CD4-positive, alpha-beta T cell treated with Interleukin-12 subunit alpha and Interleukin-12 subunit beta, for 1 hour (primary cell): Measurements from ENCODE around the gene RPL29.

Experiments used
- DNase-seq: peaks from one replicate; pipeline ENCODE4 v3.0.0-alpha.2; 2020

RPL29 gene

DNA sequence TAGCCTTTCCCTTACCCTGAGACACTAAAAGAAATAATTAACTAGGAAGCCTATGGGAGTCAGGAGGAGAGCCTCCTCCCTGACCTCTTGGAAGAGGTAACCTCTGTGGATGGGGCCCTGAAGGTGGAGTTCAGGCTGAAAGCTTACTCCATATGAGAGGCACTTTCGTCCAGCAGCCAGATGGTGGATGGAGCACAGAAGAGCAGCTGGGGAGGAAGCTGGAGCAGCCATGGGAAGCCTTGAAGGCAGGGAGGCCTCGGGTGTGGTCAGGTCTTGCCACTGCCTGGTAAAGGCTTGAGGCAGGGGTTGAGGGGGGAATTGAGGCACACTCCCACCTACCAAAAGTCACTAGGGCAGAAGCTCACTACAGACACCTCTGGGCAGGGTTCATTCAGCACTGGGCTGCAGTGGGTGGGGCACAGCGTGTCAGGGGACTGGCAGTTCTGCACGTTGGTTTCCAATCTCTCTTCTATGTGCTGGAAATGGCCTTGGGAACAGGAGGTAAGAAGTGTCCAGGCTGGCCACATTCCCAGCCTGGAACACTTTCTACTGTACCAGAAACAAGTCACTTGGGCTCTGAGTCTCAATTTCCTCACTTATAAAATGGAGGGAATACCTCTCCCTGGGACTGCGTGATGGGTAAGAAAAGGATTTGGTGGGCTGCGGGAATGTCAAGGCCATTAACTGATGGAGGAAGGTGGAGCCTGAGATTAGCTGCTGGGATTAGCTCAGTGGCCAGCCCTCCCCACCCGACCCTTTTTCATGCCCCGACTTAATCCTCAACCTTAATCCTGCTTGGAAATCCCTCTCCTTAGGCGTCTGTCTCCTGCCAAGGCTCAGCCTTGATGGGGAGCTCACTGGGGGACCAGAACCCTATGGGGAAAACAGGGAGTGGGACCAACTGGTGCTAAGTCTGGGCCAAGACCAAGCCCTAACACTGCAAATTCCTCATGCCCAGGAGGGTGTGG is 33.8 kb downstream of the RPL29 start:
- no peak for DNase-seq

DNA sequence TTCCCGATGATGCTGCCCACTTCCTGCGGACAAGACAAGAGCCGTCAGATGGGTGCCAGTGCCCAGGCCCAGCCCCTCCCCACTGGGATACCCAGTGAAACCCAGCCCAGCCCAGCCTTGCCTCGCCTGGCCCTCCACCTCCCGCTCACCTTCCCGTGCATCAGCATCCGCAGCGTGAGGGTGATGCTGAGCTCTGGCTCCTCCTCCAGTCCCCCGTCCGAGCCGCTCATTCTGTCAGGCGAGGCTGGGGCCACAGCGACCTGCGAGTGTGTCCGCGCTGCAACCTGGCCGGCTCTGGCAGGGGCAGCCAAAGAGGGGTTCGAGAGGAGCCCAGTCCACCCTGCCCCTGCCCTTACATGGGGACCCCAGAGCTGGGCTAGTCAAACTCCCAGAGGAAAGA is 34.7 kb downstream of the RPL29 start:
- DNase-seq: no peak

DNA sequence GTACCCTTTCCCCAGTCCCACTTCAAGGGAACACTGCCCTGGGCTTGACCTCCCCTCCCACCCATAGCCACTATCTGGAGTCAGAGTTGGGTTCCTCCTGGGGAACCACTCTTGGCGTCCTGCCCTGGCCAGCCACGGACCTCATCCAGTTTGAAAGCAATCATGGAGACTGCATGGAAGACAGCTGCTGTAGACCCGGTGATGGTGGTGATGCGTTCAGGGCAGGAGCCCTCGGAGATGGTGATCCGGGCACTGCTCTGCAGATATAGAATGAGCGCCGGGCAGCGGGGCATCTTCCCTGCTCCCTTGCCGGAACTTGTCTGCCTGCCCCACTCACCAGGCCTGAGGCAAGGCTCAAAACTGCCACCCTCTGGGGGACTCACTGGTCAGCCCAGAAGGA is 35.3 kb downstream of the RPL29 start:
- DNase-seq: no peak

DNA sequence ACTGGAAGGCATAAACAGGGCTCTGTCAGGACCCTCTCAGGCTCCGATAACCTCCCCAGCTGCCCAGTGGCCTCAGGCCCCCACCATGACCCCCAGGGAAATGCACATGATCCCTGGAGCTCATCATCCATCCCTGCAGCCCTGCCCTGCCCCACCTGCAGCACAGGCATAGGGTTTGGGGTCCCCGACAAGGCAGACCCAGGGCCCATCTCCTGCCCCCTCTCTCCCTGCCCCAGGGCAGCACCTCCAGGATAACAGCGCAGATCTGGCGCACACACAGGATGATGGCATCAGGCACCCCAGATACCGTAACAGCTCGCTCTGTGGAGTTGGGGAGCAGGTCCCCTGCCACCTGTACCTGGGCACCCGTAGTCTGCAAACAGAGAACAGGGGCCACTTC is 36.0 kb downstream of the RPL29 start:
- no peak for DNase-seq

DNA sequence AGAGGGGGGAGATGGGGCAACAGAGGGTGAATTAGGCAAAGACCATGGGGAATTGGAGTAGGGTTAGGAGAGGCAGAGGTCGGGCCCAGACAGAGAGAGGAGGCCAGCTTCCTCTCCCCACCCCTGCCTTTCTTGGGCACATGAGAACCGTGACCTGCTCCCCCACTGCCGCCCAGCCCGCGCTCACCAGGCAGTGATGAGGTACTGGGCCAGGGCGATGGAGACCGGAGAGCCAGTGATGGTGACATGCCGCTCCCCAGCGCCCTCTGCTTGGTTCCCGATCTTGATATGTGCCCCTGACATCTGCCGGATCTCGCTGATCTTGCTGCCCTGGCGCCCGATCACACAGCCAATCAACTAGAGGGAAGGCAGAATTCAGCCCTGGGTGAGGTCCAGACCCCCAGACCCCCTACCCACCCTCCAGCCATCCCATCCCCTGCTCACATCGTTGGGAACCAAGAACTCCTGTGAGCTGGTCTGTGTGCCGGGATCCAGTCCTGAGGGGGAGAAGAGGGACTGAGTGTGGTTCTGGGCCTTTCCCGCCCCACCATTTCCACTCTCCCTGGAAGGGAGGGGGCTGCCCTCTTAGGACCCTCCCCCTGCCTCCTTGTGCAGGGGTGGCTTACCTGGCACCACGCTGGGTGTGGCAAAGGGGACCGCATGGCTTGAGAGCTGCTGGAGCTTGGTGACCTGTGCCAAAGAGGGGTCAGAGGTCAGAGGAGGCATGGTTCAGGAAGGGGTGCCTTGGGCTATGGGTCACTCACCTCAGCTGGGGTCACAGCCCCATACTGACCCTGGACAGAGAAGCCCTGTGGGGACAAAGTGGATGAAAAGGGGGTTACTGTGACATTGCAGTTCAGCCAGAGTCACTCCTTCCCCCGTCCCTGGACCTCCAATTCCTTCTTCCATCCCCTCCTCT is 36.8 kb downstream of the RPL29 start:
- no peak for DNase-seq

DNA sequence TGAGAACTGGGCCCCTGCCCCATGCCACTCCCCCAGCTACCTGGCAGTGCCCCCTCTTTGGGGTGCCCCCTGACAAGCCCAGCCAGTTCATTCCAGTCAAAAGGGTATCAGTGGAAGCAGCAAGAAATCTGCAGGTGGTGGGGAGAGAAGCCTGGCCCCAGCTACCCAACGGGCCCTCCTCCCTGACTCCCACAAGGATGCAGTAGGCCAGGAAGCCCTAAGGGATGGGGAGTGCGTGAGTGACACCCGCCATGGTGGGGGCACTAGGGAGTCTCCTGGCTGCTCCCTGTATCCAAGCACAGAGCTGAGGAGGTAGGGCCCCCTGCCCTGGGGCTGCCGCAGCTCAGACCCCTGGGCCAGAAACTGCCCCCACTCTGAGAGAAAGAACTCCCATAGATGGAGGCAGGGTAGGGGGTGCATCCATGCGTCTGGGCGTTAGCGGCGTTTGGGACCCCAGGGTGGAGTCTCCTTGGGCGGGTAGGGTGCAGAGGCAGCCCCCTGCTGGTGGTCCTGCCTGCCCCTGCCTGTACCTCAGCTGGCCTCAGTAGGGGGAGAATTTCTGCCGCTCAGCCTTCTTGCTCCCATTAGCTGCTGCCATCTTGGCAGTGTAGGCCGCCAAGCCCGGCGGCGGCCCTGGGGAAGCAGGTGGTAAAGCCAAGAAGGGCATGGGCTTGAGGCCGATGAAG is 38.0 kb downstream of the RPL29 start:
- DNase-seq: no peak

DNA sequence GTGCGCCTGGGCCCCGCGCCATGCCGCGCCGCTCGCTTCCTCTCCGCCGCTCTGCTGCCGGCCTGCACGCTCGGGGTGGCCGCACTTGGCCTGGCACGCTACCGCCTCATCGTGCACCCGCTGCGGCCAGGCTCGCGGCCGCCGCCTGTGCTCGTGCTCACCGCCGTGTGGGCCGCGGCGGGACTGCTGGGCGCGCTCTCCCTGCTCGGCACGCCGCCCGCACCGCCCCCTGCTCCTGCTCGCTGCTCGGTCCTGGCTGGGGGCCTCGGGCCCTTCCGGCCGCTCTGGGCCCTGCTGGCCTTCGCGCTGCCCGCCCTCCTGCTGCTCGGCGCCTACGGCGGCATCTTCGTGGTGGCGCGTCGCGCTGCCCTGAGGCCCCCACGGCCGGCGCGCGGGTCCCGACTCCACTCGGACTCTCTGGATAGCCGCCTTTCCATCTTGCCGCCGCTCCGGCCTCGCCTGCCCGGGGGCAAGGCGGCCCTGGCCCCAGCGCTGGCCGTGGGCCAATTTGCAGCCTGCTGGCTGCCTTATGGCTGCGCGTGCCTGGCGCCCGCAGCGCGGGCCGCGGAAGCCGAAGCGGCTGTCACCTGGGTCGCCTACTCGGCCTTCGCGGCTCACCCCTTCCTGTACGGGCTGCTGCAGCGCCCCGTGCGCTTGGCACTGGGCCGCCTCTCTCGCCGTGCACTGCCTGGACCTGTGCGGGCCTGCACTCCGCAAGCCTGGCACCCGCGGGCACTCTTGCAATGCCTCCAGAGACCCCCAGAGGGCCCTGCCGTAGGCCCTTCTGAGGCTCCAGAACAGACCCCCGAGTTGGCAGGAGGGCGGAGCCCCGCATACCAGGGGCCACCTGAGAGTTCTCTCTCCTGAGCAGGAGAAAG is 39.6 kb downstream of the RPL29 start:
- DNase-seq: peak; percentile 38

DNA sequence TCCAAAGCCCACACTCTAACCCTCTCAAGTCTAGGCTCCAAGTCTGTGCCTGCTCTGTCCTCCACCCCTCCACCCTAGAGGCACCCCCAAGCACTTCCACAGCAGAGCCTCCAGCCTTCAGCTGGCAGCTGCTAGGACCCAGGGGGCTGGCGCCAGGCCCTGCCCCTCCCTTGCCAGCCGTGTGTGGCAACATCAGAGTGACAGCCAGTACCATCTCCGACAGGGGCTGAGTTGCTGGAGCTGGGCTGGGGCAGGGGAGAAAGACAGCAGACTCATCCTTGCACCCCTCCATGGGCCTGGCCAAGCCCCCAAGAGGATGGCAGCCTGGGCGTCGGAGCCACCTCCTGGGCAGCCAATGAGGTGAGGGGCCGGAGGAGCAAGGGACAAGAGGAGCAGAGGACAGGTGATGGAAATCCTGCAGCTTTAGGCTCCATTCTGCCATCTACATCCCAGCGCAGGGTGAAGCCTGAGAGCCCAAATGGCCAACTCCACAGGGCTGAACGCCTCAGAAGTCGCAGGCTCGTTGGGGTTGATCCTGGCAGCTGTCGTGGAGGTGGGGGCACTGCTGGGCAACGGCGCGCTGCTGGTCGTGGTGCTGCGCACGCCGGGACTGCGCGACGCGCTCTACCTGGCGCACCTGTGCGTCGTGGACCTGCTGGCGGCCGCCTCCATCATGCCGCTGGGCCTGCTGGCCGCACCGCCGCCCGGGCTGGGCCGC is 40.4 kb downstream of the RPL29 start, which contains the start of gene GPR62:
TSS of gene GPR62 (plus strand) at position 207 of the 718 bp plus-strand sequence. CDS start at position 479, 272 bp downstream.
- DNase-seq: no peak

DNA sequence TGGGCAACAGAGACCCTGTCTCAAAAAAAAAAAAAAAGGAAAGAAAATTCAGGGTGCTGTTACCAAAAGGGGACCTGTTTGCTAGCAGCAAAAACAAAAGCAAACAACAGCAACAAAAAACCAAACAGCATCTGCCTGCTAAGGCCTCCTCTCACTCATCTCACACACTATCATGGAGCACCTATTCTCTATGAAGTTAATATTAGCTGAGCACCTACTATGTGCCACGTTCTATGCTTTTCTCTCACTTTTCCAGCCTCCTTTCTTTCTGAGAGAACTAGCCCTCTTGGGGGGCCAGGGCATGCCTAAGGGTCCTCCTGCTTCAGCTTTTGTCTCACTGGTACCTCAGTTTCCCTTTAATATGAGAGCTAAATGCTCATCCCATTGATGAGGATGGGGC is 41.0 kb downstream of the RPL29 start:
- no peak for DNase-seq

DNA sequence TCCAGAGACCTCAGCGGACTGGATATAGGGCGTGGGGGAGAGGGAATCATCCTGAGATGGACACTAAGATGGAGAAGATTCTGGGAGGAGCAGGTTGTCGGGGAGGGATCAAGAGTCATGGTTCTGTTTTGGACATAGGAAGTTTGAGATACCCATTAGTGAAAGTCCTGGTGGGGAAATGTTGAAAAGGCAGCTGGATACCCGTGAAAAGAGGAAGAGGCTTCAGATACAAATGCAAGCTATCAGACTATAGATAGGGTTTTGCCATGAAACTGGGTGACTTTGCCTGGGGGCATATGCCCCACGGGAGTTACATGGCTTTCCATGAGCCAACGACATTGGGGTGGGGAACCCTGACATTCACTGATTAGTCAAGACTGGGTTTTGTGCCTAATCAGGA is 41.6 kb downstream of the RPL29 start:
- no peak for DNase-seq

DNA sequence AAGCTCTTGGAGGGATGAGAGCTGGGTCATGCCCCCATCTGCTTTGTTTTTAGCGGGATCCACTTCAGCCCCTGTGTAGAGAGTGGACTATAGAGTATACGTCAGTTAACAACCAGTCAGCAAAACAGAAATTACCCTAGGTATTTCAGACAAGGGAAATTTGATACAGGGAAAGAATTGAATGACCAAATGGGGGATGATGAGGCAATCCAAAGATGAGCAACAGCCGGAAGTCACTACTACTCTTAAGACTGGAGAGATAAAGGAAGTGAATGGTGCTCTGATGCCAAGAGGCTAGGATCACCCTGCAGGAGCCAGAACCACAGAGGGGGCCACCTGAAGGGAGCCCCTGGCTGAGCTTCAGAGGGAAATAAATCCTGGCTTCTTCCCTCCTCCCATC is 42.2 kb downstream of the RPL29 start:
- no peak for DNase-seq

DNA sequence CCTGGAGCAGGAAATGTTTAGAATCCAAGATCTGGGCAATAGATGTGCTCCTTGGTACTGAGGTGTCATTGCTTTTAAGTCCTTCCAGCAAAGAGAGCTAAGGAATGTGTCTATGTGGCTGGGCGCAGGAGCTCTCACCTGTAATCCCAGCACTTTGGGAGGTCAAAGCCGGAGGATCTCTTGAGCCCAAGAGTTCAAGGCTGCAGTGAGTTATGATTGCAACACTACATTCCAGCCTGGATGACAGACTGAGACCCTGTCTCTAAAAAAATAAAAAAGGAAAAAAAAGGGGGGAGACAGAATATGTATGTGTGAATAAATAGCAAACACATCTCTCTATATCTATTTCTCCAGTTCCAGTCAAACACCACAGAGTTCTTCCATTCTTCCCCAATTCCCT is 44.8 kb downstream of the RPL29 start:
- no peak for DNase-seq

DNA sequence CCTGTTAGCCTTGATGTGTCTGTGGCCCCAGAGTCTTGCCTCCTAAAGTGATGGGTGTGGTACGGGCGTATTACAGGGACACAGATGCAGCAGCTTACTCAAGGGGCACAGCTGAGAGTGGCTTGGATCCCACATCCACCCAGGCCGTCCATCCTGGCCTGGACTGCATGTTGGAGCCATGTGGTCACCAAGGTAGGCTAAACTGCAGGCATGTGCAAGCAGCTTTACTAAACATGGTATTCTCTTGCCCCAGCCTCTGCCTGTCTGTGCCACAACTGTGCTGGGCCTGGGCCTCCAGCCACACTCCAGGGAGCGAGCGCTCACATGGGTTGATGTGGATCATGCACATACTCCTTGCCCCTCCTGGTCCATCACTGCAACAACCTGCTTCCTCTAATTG is 46.6 kb downstream of the RPL29 start:
- DNase-seq: no peak

DNA sequence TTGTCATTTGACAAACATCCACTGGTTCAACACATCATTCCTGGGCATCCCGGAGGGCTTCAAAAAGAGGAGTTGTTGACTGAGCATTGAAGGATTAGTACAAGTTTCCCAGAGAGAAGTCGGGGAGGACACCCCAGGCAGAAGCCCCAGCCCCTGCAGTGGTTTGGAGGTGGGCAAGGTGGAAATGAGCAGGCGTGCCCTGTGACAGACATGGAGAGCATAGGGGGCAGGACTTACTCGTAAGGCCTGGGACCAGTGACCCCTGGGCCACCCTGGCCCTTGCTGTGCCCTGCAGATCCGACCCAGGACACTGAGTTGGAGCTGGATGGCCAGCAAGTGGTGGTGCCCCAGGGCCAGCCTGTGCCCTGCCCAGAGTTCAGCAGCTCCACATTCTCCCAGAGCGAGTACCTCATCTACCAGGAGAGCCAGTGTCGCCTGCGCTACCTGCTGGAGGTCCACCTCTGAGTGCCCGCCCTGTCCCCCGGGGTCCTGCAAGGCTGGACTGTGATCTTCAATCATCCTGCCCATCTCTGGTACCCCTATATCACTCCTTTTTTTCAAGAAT is 47.6 kb downstream of the RPL29 start:
- DNase-seq: no peak

DNA sequence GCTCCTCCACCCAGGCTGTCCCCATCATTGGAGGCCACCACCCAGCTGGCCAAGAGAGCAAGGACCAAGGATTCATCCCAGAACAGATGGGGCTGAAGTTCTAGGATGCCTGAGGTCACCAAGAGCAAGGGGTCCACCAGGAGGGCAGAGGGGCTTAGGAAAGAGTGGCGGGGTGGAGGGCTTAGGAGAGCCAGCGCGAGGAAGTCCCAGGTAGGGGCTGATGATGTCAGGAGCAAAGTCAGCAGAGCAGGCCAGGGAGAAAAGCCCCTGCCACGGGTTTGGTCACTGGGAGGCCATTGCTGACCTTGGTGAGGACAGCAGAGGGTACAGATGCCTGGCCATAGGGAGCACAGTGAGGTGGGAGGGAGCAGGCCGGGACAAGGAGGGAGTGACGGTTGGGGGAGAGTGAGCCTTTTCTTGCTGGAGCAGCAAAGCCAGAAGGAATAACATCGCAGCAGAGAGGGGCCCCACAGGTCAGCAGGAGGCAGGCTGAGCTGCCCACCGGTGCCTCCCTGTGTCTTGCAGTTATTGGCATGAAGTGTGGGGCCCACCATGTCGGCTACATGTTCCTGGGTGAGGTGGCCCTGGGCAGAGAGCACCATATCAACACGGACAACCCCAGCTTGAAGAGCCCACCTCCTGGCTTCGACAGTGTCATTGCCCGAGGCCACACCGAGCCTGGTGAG is 48.3 kb downstream of the RPL29 start:
- DNase-seq: no peak

DNA sequence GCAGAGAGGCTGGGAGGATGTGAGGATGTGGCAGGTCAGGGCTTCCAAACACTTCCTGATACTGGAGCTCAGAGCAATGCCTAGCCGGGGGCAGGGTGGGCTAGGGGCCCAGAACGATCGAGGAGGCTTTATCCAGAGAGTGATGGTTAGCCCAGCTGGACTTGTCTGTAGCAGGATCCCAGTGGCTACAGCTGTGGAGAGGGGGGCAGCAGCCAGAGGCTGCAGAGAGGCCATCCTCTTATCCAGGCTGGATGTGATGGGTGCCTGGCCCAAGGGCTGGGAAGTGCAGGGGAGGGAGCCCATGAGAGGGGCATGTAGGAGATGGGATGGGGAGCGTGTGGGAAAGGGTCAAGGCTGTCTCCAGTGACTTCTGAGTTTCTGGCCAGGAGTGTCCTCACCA is 48.9 kb downstream of the RPL29 start:
- no peak for DNase-seq

DNA sequence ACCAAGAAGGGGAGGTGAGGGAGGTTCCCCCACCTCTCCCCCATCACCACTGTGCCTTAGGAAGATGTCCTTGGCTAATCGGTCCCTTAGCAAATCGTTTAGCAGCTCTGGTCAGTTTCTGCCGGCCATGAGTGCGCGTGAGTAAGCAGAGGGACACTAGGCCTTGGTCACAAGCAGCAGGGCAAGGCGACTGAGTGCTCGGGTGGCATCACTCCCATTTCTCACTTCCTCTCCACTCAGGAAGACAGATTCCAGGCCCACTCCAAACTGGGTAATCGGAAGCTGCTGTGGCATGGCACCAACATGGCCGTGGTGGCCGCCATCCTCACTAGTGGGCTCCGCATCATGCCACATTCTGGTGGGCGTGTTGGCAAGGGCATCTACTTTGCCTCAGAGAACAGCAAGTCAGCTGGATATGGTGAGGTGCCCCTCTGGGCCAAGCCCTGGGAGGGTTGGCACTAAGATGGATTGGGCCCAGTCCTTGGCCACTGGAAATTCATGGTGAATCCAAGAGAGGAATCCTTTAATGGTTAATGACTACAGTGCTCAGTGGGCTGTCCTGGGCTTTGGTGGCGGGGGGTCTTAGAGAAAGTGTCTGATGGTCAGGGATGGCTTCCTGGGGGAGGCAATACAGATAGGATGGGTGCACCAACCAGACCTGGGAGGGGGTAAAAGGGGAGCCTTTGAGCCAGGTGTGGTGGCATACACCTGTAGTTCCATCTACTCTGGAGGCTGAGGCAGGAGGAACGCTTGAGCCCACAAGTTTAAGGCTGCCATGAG is 49.6 kb downstream of the RPL29 start:
- DNase-seq: no peak

DNA sequence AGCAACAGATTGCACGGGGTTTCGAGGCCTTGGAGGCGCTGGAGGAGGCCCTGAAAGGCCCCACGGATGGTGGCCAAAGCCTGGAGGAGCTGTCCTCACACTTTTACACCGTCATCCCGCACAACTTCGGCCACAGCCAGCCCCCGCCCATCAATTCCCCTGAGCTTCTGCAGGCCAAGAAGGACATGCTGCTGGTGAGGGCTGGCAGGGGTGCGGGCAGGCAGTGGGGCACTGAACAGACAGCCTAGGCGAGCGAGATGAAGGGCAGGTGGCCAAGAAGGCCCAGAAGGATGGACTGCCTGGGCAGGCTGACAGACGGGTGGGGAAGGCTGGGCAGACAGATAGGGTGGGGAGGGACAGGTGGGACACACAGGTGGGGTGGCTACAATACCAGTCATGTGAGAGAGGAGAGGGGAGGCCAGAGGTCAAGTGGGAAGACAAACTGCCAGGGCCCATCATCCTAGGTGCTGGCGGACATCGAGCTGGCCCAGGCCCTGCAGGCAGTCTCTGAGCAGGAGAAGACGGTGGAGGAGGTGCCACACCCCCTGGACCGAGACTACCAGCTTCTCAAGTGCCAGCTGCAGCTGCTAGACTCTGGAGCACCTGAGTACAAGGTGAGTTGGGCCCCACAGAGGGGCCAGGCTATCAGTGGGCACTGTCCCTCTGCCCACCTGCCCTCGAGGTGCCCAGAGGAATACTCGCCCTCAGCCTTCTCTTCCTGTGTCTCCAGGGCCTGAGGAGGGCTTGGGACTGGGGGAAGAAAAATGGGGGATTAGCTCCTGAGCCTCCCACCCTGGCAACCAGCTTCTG is 50.5 kb downstream of the RPL29 start:
- no peak for DNase-seq
